HepG2 (cell line): ENCODE measurements around the gene MYCBP2. TPM values are rescaled to one million over a fixed set of nuclear protein-coding genes. Genes with fewer than 3 reads are reported as not detected.

ENCODE experiments used
- ATAC-seq: fragments of 200-7000 bp; cut with Tn5 transposase; 3 replicates; pipeline ENCODE4 v1.9.1; 2020; ENCODE audit warnings: mild to moderate bottlenecking, moderate library complexity
- BruUV-seq: library from RNA; stranded (reverse); fragments of 400-500 nt; replicated peaks from 2 replicates; lab custom pipeline; 2021; lab: Mats Ljungman, UMichigan
- CTCF ChIA-PET: fragments of 300-600 bp; formaldehyde crosslinking; extraction: SDS; loops from one replicate; lab custom pipeline; 2021; ENCODE audit warnings: low total read pairs, inconsistent platforms, low intra/inter-chr PET ratio; lab: Yijun Ruan, JAX
- POLR2A ChIA-PET: fragments of 350-600 bp; sonication (Branson Sonifier 250); formaldehyde crosslinking; loops from one replicate; lab custom pipeline; 2020; ENCODE audit warnings: antibody characterized with exemption, inconsistent platforms; lab: Yijun Ruan, JAX
- DNase-seq: peaks from one replicate; pipeline ENCODE4 v3.0.0-alpha.2; 2015; ENCODE audit warnings: low spot score
- FAIRE-seq: peaks from 3 replicates; lab custom pipeline; 2011; peaks lifted over from hg19 to GRCh38; lab: Jason Lieb, UNC
- H2AFZ ChIP-seq: one replicate; pipeline ENCODE4 v1.6.1; 2011; ENCODE audit warnings: low read length, inconsistent platforms
- H3K27ac ChIP-seq: fragments of 300-600 bp; 3 replicates; pipeline ENCODE4 v1.8.0; 2011; ENCODE audit warnings: mixed run types, mild to moderate bottlenecking, mixed read lengths, low read length, inconsistent platforms; ENCODE audit not compliant: insufficient read depth; ENCODE audit errors: extremely low read length
- H3K27me3 ChIP-seq, 2 experiments: fragments of 200-600 bp in 1 of 2; 2 replicates in 1 of 2; 3 replicates in 1 of 2; pipeline versions ENCODE4 v1.6.0 to v1.8.0; 2011; ENCODE audit warnings: low read length in 2 of 2, mild to moderate bottlenecking in 2 of 2, moderate library complexity in 2 of 2, inconsistent platforms in 1 of 2; ENCODE audit not compliant: insufficient read depth in 2 of 2, control insufficient read depth in 1 of 2
- H3K36me3 ChIP-seq, 2 experiments: fragments of 200-600 bp in 1 of 2; replicated peaks in 1 of 2; 2 replicates in 1 of 2; 3 replicates in 1 of 2; pipeline versions ENCODE4 v1.5.1 to v1.8.0; 2011; ENCODE audit warnings: low read length in 2 of 2, inconsistent platforms in 1 of 2; ENCODE audit not compliant: insufficient read depth in 2 of 2, control insufficient read depth in 1 of 2
- H3K4me1 ChIP-seq: 2 replicates; pipeline ENCODE4 v1.5.1; 2012; ENCODE audit warnings: low read length, inconsistent platforms; ENCODE audit not compliant: insufficient read depth
- H3K4me2 ChIP-seq: 2 replicates; pipeline ENCODE4 v1.6.0; 2011; ENCODE audit warnings: low read depth, low read length, inconsistent platforms
- H3K4me3 ChIP-seq, 3 experiments: fragments of 200-600 bp in 1 of 3; sonication (generic), shearing (Covaris generic) in 1 of 3; replicated peaks in 1 of 3; 2 replicates each; pipeline ENCODE4 v1.5.1; 2011 to 2016; ENCODE audit warnings: low read length in 3 of 3, inconsistent platforms in 2 of 3, low read depth in 2 of 3, mild to moderate bottlenecking in 2 of 3, control low read depth in 1 of 3, mixed read lengths in 1 of 3; ENCODE audit not compliant: insufficient read depth in 1 of 3
- H3K79me2 ChIP-seq: one replicate; pipeline ENCODE4 v1.6.1; 2011; ENCODE audit warnings: low read length, inconsistent platforms; ENCODE audit not compliant: insufficient read depth
- H3K9ac ChIP-seq: 2 replicates; pipeline ENCODE4 v1.6.0; 2011; ENCODE audit warnings: mild to moderate bottlenecking, low read depth, low read length, inconsistent platforms; ENCODE audit not compliant: insufficient read depth
- H3K9me3 ChIP-seq: 2 replicates; pipeline ENCODE4 v1.5.1; 2012; ENCODE audit warnings: mild to moderate bottlenecking, low read length
- H4K20me1 ChIP-seq: 2 replicates; pipeline ENCODE4 v1.6.0; 2011; ENCODE audit warnings: inconsistent platforms, mild to moderate bottlenecking, low read length, moderate library complexity; ENCODE audit not compliant: insufficient read depth
- DMAP1 ChIP-seq: IDR thresholded peaks from 2 replicates; pipeline ENCODE4 v1.6.1; 2016
- ETV5 ChIP-seq: IDR thresholded peaks from 2 replicates; pipeline ENCODE4 v1.6.1; 2018; ENCODE audit warnings: missing biosample characterization, missing genetic modification reagents, inconsistent platforms, borderline replicate concordance
- FOXK1 ChIP-seq: sonication (generic); formaldehyde crosslinking; IDR thresholded peaks from 2 replicates; pipeline ENCODE4 v1.4.0; 2020; ENCODE audit warnings: low read depth, missing genetic modification reagents, borderline replicate concordance
- GPN1 ChIP-seq: sonication (generic); formaldehyde crosslinking; IDR thresholded peaks from 2 replicates; pipeline ENCODE4 v1.5.1; 2020; ENCODE audit warnings: missing genetic modification reagents, borderline replicate concordance
- HDAC1 ChIP-seq: sonication (generic); formaldehyde crosslinking; IDR thresholded peaks from 2 replicates; pipeline ENCODE4 v1.5.1; 2020; ENCODE audit warnings: mild to moderate bottlenecking, missing genetic modification reagents
- NR2F6 ChIP-seq, 2 experiments: IDR thresholded peaks; 2 replicates each; pipeline ENCODE4 v1.6.1; 2016; ENCODE audit warnings: antibody characterized with exemption in 1 of 2, mild to moderate bottlenecking in 1 of 2
- SP1 ChIP-seq, 2 experiments: fragments of 450-650 bp in 1 of 2; sonication (generic) in 1 of 2; formaldehyde crosslinking in 1 of 2; IDR thresholded peaks; 2 replicates each; pipeline versions ENCODE4 v1.4.0 to v1.6.1; 2016 to 2020; ENCODE audit warnings: missing genetic modification reagents in 1 of 2
- SPEN ChIP-seq: sonication (generic); formaldehyde crosslinking; IDR thresholded peaks from 2 replicates; pipeline ENCODE4 v1.5.1; 2020; ENCODE audit warnings: low read depth, mild to moderate bottlenecking, missing genetic modification reagents
- SUZ12 ChIP-seq: fragments of 150-350 bp; IDR thresholded peaks from 2 replicates; pipeline ENCODE4 v1.6.1; 2014; ENCODE audit warnings: low read depth, low read length
- ZC3H4 ChIP-seq: sonication (generic); formaldehyde crosslinking; IDR thresholded peaks from 2 replicates; pipeline ENCODE4 v1.4.0; 2020; ENCODE audit warnings: missing genetic modification reagents, borderline replicate concordance
- ZNF30 ChIP-seq: sonication (generic); formaldehyde crosslinking; IDR thresholded peaks from 2 replicates; pipeline ENCODE4 v1.5.0; 2020; ENCODE audit warnings: mild to moderate bottlenecking, missing genetic modification reagents
- ZNF367 ChIP-seq: sonication (generic); formaldehyde crosslinking; IDR thresholded peaks from 2 replicates; pipeline ENCODE4 v1.4.0; 2020; ENCODE audit warnings: missing genetic modification reagents, borderline replicate concordance
- ZNF383 ChIP-seq: sonication (generic); formaldehyde crosslinking; IDR thresholded peaks from 2 replicates; pipeline ENCODE4 v1.4.0; 2020; ENCODE audit warnings: missing genetic modification reagents, mild to moderate bottlenecking, borderline replicate concordance
- ZNF614 ChIP-seq: IDR thresholded peaks from 2 replicates; pipeline ENCODE4 v1.6.1; 2018; ENCODE audit warnings: missing biosample characterization, missing genetic modification reagents, inconsistent platforms, borderline replicate concordance
- WGBS: methylation state at CpG from one replicate; pipeline ENCODE4 v1.1.6; 2017; ENCODE audit warnings: low lambda C conversion rate; 5-methylcytosine and 5-hydroxymethylcytosine counted together
- in situ Hi-C: cut with HindIII; loops from 2 replicates; pipeline ENCODE4 v1.10.0; 2017; ENCODE audit warnings: low pct_unique_long_range_greater_than_20kb; ENCODE audit not compliant: extremely low pct_ligation_motif_present
- intact Hi-C: fragments of 100-400 bp; cut with micrococcal nuclease; formaldehyde crosslinking; loops from one replicate; pipeline ENCODE4 v1.10.0; 2022; ENCODE audit not compliant: unreplicated experiment
- polyA plus RNA-seq, 8 experiments: library from polyadenylated mRNA; depleted of rRNA in 3 of 8; stranded (reverse) in 7 of 8; unstranded in 1 of 8; fragments of >200 nt; fragmentation: Illumina TruSeq in 4 of 8; extraction: Trizol in 4 of 8; gene quantifications; 2 replicates each; pipeline versions ENCODE4 v1.2.1 to v1.2.3, GENCODE V29; 2011 to 2016; ENCODE audit warnings: low read depth in 4 of 8, missing spikeins in 1 of 8, mixed read lengths in 1 of 8; ENCODE audit not compliant: insufficient read depth in 1 of 8
- total RNA-seq, 5 experiments: library from RNA; depleted of rRNA; stranded (reverse); fragments of >200 nt; fragmentation: Illumina TruSeq; extraction: Trizol; gene quantifications; 2 replicates each; pipeline ENCODE4 v1.2.3, GENCODE V29; 2016; ENCODE audit warnings: low read depth in 1 of 5
- TF ChIP-seq, protein P1 (sequence below): IDR thresholded peaks from 2 replicates; pipeline ENCODE4 v1.6.1; 2016
- TF ChIP-seq, protein P2 (sequence below): IDR thresholded peaks from 2 replicates; pipeline ENCODE4 v1.6.1; 2016
- TF ChIP-seq, protein P3 (sequence below): sonication (generic); formaldehyde crosslinking; IDR thresholded peaks from 2 replicates; pipeline ENCODE4 v1.5.0; 2020; ENCODE audit warnings: mild to moderate bottlenecking, missing genetic modification reagents, borderline replicate concordance

Gene MYCBP2
- total and polyA plus RNA-seq, 2 of the 13 experiments (the other 11 are each of a cell fraction or from before 2014, with no cell fraction given): 16.3 to 35.3 TPM

DNA sequence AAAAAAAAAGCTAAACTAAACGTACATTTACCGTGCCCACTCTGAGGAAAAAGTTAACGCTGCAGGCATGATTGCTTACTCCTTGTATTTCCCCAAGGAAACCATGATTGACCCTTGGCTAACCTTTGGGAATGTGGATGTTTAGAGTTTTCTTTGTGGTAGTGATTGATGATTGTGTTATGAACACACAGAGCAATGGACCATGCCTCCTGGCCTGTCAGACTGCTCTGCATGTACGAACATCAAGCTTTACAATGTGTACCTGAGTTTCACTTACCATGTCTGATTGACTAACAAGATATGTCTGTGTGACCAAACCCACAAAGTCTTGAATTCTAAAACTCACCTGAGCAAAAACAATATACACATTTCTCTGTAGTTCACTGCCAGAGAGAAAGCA, 35.1 kb downstream of the MYCBP2 start:
- Histone ChIP-seq H3K27ac (no peak overlapping the region), H4K20me1 (no peaks in the 10 kb centered on the region), H3K79me2 (no peaks in the 10 kb centered on the region), H3K4me2 (no peak overlapping the region), H2AFZ (no peak overlapping the region), H3K27me3 (no peaks in the 10 kb centered on the region), H3K4me3 (no peak overlapping the region), H3K9me3 (no peaks in the 10 kb centered on the region), H3K9ac (no peak overlapping the region), H3K4me1 (peaks cover 8% of the 10 kb centered on the region), H3K36me3 (peaks cover 2 to 19% of the 10 kb centered on the region in 2 experiments; a peak in 2 of 5 replicates)
- ATAC-seq (no peak), DNase-seq (no peak), FAIRE-seq (no peak)
- no TSS peak for BruUV-seq
- in situ Hi-C loops (no loop called here), intact Hi-C loops (no loop called here)
- ChIA-PET POLR2A (no interaction called here), CTCF (no interaction called here)
- TF ChIP-seq SP1 (IDR thresholded peaks at IDR 0.05) (no peak), SP1 (CRISPR knock-in tag; IDR thresholded peaks at IDR 0.05) (no peak), SUZ12 (no peak), NR2F6 (IDR thresholded peaks at IDR 0.05) (no peak), NR2F6 (CRISPR knock-in tag; IDR thresholded peaks at IDR 0.05) (no peak), ZC3H4 (no peak), ZNF30 (CRISPR knock-in tag) (no peak), ZNF383 (no peak), GPN1 (CRISPR knock-in tag) (no peak), ETV5 (CRISPR knock-in tag) (no peak), SPEN (CRISPR knock-in tag) (no peak), ZNF614 (CRISPR knock-in tag) (no peak), HDAC1 (no peak), ZNF367 (CRISPR knock-in tag) (no peak), FOXK1 (CRISPR knock-in tag) (no peak), DMAP1 (no peak)
- TF ChIP-seq, protein P1, sequence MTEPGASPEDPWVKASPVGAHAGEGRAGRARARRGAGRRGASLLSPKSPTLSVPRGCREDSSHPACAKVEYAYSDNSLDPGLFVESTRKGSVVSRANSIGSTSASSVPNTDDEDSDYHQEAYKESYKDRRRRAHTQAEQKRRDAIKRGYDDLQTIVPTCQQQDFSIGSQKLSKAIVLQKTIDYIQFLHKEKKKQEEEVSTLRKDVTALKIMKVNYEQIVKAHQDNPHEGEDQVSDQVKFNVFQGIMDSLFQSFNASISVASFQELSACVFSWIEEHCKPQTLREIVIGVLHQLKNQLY (CRISPR knock-in tag): no peak
- TF ChIP-seq, protein P2, sequence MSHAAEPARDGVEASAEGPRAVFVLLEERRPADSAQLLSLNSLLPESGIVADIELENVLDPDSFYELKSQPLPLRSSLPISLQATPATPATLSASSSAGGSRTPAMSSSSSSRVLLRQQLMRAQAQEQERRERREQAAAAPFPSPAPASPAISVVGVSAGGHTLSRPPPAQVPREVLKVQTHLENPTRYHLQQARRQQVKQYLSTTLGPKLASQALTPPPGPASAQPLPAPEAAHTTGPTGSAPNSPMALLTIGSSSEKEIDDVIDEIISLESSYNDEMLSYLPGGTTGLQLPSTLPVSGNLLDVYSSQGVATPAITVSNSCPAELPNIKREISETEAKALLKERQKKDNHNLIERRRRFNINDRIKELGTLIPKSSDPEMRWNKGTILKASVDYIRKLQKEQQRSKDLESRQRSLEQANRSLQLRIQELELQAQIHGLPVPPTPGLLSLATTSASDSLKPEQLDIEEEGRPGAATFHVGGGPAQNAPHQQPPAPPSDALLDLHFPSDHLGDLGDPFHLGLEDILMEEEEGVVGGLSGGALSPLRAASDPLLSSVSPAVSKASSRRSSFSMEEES (CRISPR knock-in tag): no peak
- TF ChIP-seq, protein P3, sequence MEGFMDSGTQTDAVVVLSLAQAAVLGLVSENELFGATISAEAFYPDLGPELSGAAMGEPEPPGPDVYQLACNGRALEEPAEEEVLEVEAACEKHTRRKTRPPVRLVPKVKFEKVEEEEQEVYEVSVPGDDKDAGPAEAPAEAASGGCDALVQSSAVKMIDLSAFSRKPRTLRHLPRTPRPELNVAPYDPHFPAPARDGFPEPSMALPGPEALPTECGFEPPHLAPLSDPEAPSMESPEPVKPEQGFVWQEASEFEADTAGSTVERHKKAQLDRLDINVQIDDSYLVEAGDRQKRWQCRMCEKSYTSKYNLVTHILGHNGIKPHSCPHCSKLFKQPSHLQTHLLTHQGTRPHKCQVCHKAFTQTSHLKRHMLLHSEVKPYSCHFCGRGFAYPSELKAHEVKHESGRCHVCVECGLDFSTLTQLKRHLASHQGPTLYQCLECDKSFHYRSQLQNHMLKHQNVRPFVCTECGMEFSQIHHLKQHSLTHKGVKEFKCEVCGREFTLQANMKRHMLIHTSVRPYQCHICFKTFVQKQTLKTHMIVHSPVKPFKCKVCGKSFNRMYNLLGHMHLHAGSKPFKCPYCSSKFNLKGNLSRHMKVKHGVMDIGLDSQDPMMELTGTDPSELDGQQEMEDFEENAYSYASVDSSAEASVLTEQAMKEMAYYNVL (CRISPR knock-in tag): no peak
- WGBS: 94% methylated on average over 4 of the region's 4 CpGs
